Smooth muscle cell (in vitro differentiated cells): Measurements from ENCODE around the gene MANEAL. TPM values are rescaled to one million over a fixed set of nuclear protein-coding genes. Genes with fewer than 3 reads are reported as not detected.

Experiments used
- DNase-seq: peaks from one replicate; lab custom pipeline; 2025; ENCODE audit not compliant: unreplicated experiment; lab: John Stamatoyannopoulos, UW
- H2AFZ ChIP-seq: fragments of 200-600 bp; sonication (generic); 2 replicates; pipeline ENCODE4 v1.6.0; 2016; ENCODE audit warnings: antibody characterized with exemption, low read depth, mild to moderate bottlenecking
- H3F3A ChIP-seq: fragments of 200-600 bp; sonication (generic); 2 replicates; pipeline ENCODE4 v1.6.0; 2017; ENCODE audit warnings: antibody characterized with exemption, low read depth
- H3K27ac ChIP-seq: fragments of 200-600 bp; sonication (generic); 2 replicates; pipeline ENCODE4 v1.5.1; 2016; ENCODE audit warnings: low read depth, mild to moderate bottlenecking
- H3K27me3 ChIP-seq: fragments of 200-600 bp; sonication (generic); 2 replicates; pipeline ENCODE4 v1.6.1; 2016; ENCODE audit warnings: low read depth, mild to moderate bottlenecking
- H3K36me3 ChIP-seq: fragments of 200-600 bp; sonication (generic); 2 replicates; pipeline ENCODE4 v1.5.1; 2016; ENCODE audit warnings: low read depth
- H3K4me1 ChIP-seq: fragments of 200-600 bp; sonication (generic); 2 replicates; pipeline ENCODE4 v1.5.1; 2016; ENCODE audit warnings: low read depth
- H3K4me2 ChIP-seq: fragments of 200-600 bp; sonication (generic); 2 replicates; pipeline ENCODE4 v1.6.0; 2016; ENCODE audit warnings: mild to moderate bottlenecking
- H3K4me3 ChIP-seq: fragments of 200-600 bp; sonication (generic); 2 replicates; pipeline ENCODE4 v1.5.1; 2016; ENCODE audit warnings: mild to moderate bottlenecking
- H3K79me2 ChIP-seq: fragments of 200-600 bp; sonication (generic); 2 replicates; pipeline ENCODE4 v1.6.0; 2016; ENCODE audit warnings: low read depth, mild to moderate bottlenecking
- H3K9ac ChIP-seq: fragments of 200-600 bp; sonication (generic); 2 replicates; pipeline ENCODE4 v1.6.0; 2016; ENCODE audit warnings: low read depth
- H3K9me3 ChIP-seq: fragments of 200-600 bp; sonication (generic); replicated peaks from 2 replicates; pipeline ENCODE4 v1.5.1; 2016; ENCODE audit warnings: low read depth
- H4K20me1 ChIP-seq: fragments of 200-600 bp; sonication (generic); 2 replicates; pipeline ENCODE4 v1.6.0; 2016; ENCODE audit warnings: low read depth
- WGBS: methylation state at CpG from one replicate; pipeline ENCODE4 v1.1.7; 2016; ENCODE audit warnings: low lambda C conversion rate; 5-methylcytosine and 5-hydroxymethylcytosine counted together
- polyA plus RNA-seq: library from polyadenylated mRNA; unstranded; fragments of >200 nt; fragmentation: Nextera tagmentation; extraction: Ambion mirVana; gene quantifications from 2 replicates; pipeline ENCODE4 v1.2.1, GENCODE V29; 2016
- total RNA-seq: library from RNA; depleted of rRNA; stranded (reverse); fragments of >200 nt; gene quantifications from 2 replicates; pipeline ENCODE4 v1.2.3, GENCODE V29; 2014
- TF ChIP-seq, protein P1 (sequence below): fragments of 200-600 bp; sonication (generic); IDR thresholded peaks from 2 replicates; pipeline ENCODE4 v1.5.1; 2017; ENCODE audit warnings: borderline replicate concordance, mild to moderate bottlenecking, antibody characterized with exemption; ENCODE audit not compliant: insufficient read depth, poor library complexity, severe bottlenecking

The MANEAL gene
- total and polyA plus RNA-seq, 2 experiments from 2014 or later: 0.61 TPM; not detected in 1

DNA sequence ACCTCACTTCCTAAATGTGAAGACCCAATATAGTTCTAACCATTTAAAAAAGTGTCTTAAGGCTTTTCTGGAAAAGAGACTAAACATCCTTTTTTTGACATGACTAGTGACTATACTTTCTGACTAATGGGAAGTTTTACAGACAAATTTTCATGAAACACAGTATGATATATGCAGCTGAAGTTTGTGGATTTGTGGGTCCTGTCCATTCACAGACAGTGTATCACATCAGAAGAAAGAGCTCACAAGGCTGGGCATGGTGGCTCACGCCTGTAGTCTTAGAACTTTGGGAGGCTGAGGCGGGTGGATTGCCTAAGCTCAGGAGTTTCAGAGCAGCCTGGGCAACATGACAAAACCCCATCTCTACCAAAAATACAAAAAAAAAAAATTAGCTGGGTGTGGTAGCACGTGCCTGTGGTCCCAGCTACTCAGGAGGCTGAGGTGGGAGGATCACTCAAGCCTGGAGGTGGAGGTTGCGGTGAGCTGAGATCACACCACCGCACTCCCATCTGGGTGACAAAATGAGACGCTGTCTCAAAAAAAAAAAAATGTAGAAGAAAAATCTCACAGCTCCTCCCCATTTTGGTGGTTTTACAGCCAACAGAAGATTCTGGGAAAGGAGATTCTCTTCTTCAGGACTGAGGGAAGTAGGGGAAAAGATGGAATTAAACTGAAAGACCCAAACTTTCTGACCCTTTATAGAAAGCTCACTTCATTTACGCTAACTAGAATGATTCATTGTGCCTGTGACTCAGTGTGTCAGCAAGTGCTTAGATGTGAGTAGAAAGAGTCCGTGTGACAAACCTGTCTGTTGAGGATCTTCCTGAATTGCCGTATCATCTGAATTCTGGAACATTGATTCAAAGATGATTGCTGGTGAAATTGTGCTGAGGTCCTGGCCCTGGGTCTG, 29.5 kb downstream of the MANEAL start:
- WGBS: 90% methylated on average over 9 of the region's 9 CpGs
- peaks cover 7% of the 10 kb centered on the region for H3K36me3 ChIP-seq
- H3K4me2 ChIP-seq: no peak overlapping the region
- H2AFZ ChIP-seq: no peak overlapping the region
- no peaks in the 10 kb centered on the region for H4K20me1 ChIP-seq
- no peaks in the 10 kb centered on the region for H3K4me1 ChIP-seq
- no peaks in the 10 kb centered on the region for H3K79me2 ChIP-seq
- no peaks in the 10 kb centered on the region for H3K27me3 ChIP-seq
- H3F3A ChIP-seq: no peaks in the 10 kb centered on the region
- no peak for DNase-seq
- H3K9me3 ChIP-seq: no peaks in the 10 kb centered on the region
- H3K4me3 ChIP-seq: no peak overlapping the region
- H3K9ac ChIP-seq: no peak overlapping the region
- TF ChIP-seq, protein P1, sequence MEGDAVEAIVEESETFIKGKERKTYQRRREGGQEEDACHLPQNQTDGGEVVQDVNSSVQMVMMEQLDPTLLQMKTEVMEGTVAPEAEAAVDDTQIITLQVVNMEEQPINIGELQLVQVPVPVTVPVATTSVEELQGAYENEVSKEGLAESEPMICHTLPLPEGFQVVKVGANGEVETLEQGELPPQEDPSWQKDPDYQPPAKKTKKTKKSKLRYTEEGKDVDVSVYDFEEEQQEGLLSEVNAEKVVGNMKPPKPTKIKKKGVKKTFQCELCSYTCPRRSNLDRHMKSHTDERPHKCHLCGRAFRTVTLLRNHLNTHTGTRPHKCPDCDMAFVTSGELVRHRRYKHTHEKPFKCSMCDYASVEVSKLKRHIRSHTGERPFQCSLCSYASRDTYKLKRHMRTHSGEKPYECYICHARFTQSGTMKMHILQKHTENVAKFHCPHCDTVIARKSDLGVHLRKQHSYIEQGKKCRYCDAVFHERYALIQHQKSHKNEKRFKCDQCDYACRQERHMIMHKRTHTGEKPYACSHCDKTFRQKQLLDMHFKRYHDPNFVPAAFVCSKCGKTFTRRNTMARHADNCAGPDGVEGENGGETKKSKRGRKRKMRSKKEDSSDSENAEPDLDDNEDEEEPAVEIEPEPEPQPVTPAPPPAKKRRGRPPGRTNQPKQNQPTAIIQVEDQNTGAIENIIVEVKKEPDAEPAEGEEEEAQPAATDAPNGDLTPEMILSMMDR: no peak
- H3K27ac ChIP-seq: no peak overlapping the region

- no peak overlapping the region for H3K4me3 ChIP-seq
- H3K79me2 ChIP-seq: no peaks in the 10 kb centered on the region
- 95% methylated on average over 2 of the region's 2 CpGs for WGBS
- no peaks in the 10 kb centered on the region for H3K4me1 ChIP-seq
- H3K9me3 ChIP-seq: no peaks in the 10 kb centered on the region
- TF ChIP-seq, protein P1: no peak
- H3F3A ChIP-seq: no peaks in the 10 kb centered on the region
- H3K27ac ChIP-seq: no peak overlapping the region
- DNase-seq: no peak
- no peak overlapping the region for H3K4me2 ChIP-seq
- H4K20me1 ChIP-seq: no peaks in the 10 kb centered on the region
- H3K27me3 ChIP-seq: no peaks in the 10 kb centered on the region
- no peak overlapping the region for H2AFZ ChIP-seq
- peaks cover 7% of the 10 kb centered on the region for H3K36me3 ChIP-seq
- H3K9ac ChIP-seq: no peak overlapping the region
Measured at GRCh38 chr1:37824001-37824400, 30.4 kb downstream of the MANEAL start.

DNA sequence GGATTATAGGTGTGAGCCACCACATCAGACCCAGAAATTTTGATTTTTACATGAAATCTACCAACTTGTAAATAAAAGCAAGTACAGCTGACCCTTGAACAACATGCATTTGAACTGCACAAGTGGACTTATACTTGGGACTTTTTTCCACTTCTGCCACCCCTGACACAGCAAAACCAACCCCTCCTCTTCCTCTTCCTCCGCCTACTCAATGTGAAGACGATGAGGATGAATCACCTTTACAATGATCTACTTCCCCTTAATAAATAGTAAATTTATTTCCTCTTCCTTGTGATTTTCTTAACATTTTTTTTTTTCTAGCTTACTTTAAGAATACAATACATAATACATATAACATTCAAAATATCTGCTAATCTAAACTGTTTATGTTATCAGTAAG, 31.9 kb downstream of the MANEAL start:
- Histone ChIP-seq H2AFZ (no peak overlapping the region), H3K4me1 (no peaks in the 10 kb centered on the region), H3K27ac (no peak overlapping the region), H3F3A (no peaks in the 10 kb centered on the region), H3K79me2 (no peaks in the 10 kb centered on the region), H3K27me3 (no peaks in the 10 kb centered on the region), H3K4me2 (no peak overlapping the region), H3K36me3 (peaks cover 8% of the 10 kb centered on the region), H3K9ac (no peak overlapping the region), H3K9me3 (no peaks in the 10 kb centered on the region), H3K4me3 (no peak overlapping the region), H4K20me1 (no peaks in the 10 kb centered on the region)
- 100% methylated on average over 2 of the region's 2 CpGs for WGBS
- no peak for DNase-seq
- TF ChIP-seq, protein P1: no peak
